Astrocyte (in vitro differentiated cells and primary cell): ENCODE data around the gene CLEC16A. TPM values are rescaled to one million over a fixed set of nuclear protein-coding genes. Genes with fewer than 3 reads are reported as not detected.

ENCODE experiments used
- DNase-seq: peaks from one replicate; pipeline ENCODE4 v3.0.0-alpha.2; 2010; ENCODE audit warnings: low read depth
- FAIRE-seq: peaks from 2 replicates; lab custom pipeline; 2011; peaks lifted over from hg19 to GRCh38; lab: Jason Lieb, UNC
- H2AFZ ChIP-seq: 2 replicates; pipeline ENCODE4 v1.6.0; 2012; ENCODE audit warnings: low read depth, low read length, inconsistent platforms
- H3K27ac ChIP-seq: 2 replicates; pipeline ENCODE4 v1.5.1; 2011; ENCODE audit warnings: low read depth, low read length, inconsistent platforms
- H3K27me3 ChIP-seq: 2 replicates; pipeline ENCODE4 v1.6.0; 2011; ENCODE audit warnings: low read length, inconsistent platforms; ENCODE audit not compliant: insufficient read depth
- H3K36me3 ChIP-seq: 2 replicates; pipeline ENCODE4 v1.5.1; 2011; ENCODE audit warnings: low read length, inconsistent platforms; ENCODE audit not compliant: insufficient read depth
- H3K4me1 ChIP-seq: 2 replicates; pipeline ENCODE4 v1.5.1; 2011; ENCODE audit warnings: low read length, inconsistent platforms; ENCODE audit not compliant: insufficient read depth
- H3K4me2 ChIP-seq: 2 replicates; pipeline ENCODE4 v1.6.0; 2012; ENCODE audit warnings: low read length, inconsistent platforms
- H3K4me3 ChIP-seq: 2 replicates; pipeline ENCODE4 v1.5.1; 2011; ENCODE audit warnings: low read depth, mild to moderate bottlenecking, low read length, inconsistent platforms; ENCODE audit not compliant: insufficient read depth
- H3K79me2 ChIP-seq: 2 replicates; pipeline ENCODE4 v1.6.0; 2012; ENCODE audit warnings: mild to moderate bottlenecking, low read length, inconsistent platforms; ENCODE audit not compliant: insufficient read depth
- H3K9ac ChIP-seq: 2 replicates; pipeline ENCODE4 v1.6.0; 2012; ENCODE audit warnings: mild to moderate bottlenecking, low read length, inconsistent platforms
- H3K9me3 ChIP-seq: 2 replicates; pipeline ENCODE4 v1.5.1; 2012; ENCODE audit warnings: low read depth, mild to moderate bottlenecking, low read length, inconsistent platforms; ENCODE audit not compliant: insufficient read depth
- H4K20me1 ChIP-seq: 2 replicates; pipeline ENCODE4 v1.6.0; 2012; ENCODE audit warnings: low read length, inconsistent platforms; ENCODE audit not compliant: insufficient read depth
- H3K27ac Mint-ChIP-seq: one replicate; pipeline ENCODE4 v1.8.0; 2021; ENCODE audit warnings: mild to moderate bottlenecking, mixed read lengths; ENCODE audit not compliant: unreplicated experiment
- H3K27me3 Mint-ChIP-seq: one replicate; pipeline ENCODE4 v1.8.0; 2021; ENCODE audit warnings: low read depth, mixed read lengths; ENCODE audit not compliant: unreplicated experiment
- H3K36me3 Mint-ChIP-seq: one replicate; pipeline ENCODE4 v1.8.0; 2021; ENCODE audit warnings: low read depth, mixed read lengths; ENCODE audit not compliant: unreplicated experiment
- H3K4me1 Mint-ChIP-seq: one replicate; pipeline ENCODE4 v1.8.0; 2021; ENCODE audit warnings: low read depth, mixed read lengths; ENCODE audit not compliant: unreplicated experiment
- H3K4me3 Mint-ChIP-seq: one replicate; pipeline ENCODE4 v1.8.0; 2021; ENCODE audit warnings: mild to moderate bottlenecking, moderate library complexity, mixed read lengths; ENCODE audit not compliant: unreplicated experiment
- H3K9me3 Mint-ChIP-seq: one replicate; pipeline ENCODE4 v1.8.0; 2021; ENCODE audit warnings: mild to moderate bottlenecking, mixed read lengths; ENCODE audit not compliant: unreplicated experiment
- EZH2 ChIP-seq: IDR thresholded peaks from 2 replicates; pipeline ENCODE4 v1.6.1; 2012; ENCODE audit warnings: mild to moderate bottlenecking, low read length, inconsistent platforms; ENCODE audit not compliant: insufficient read depth
- total RNA-seq: library from RNA; stranded (reverse); gene quantifications from 2 replicates; pipeline ENCODE4 v1.2.1, GENCODE V29; 2021
- TF ChIP-seq, protein P1 (sequence below): IDR thresholded peaks from 2 replicates; pipeline ENCODE4 v1.5.1; 2011; ENCODE audit warnings: low read depth, mild to moderate bottlenecking, inconsistent platforms, low read length, moderate library complexity; ENCODE audit not compliant: insufficient read depth

CLEC16A gene
- total RNA-seq, 1 donor from 2014 or later = 31.7 TPM

DNA sequence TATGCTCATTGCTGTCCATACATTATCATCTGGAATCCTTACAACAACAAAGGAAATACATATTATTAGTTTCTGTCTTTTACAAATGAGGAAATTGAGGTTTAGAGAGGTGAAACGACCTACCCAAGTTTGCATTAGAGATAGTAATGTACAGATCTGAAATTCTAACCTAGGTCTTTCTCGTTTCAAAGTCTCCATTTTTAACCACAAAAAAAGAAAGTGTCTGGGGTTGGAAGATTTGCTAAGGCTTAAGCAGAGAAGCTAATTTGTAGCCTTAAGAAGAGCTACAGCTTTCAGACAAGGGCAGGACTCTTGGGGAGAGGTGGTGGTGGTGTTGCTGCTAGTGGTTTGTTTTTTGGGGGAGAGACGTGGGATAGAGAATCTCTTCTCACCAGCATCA is 48.2 kb upstream of the CLEC16A start:
- Histone ChIP-seq H3K79me2 (no peaks in the 10 kb centered on the region), H3K9ac (no peak overlapping the region), H3K36me3 (no peaks in the 10 kb centered on the region), H2AFZ (no peak overlapping the region), H3K9me3 (no peaks in the 10 kb centered on the region), H3K27me3 (peaks cover 5% of the 10 kb centered on the region), H3K4me2 (no peak overlapping the region), H3K27ac (no peak overlapping the region), H3K4me3 (no peak overlapping the region), H3K4me1 (no peaks in the 10 kb centered on the region), H4K20me1 (no peaks in the 10 kb centered on the region)
- Mint-ChIP-seq H3K4me3 (no peak overlapping the region), H3K4me1 (no peaks in the 10 kb centered on the region), H3K27ac (no peak overlapping the region), H3K27me3 (peaks cover 73% of the 10 kb centered on the region), H3K9me3 (no peaks in the 10 kb centered on the region), H3K36me3 (no peaks in the 10 kb centered on the region)
- no peak for FAIRE-seq
- DNase-seq = no peak
- TF ChIP-seq, protein P1, sequence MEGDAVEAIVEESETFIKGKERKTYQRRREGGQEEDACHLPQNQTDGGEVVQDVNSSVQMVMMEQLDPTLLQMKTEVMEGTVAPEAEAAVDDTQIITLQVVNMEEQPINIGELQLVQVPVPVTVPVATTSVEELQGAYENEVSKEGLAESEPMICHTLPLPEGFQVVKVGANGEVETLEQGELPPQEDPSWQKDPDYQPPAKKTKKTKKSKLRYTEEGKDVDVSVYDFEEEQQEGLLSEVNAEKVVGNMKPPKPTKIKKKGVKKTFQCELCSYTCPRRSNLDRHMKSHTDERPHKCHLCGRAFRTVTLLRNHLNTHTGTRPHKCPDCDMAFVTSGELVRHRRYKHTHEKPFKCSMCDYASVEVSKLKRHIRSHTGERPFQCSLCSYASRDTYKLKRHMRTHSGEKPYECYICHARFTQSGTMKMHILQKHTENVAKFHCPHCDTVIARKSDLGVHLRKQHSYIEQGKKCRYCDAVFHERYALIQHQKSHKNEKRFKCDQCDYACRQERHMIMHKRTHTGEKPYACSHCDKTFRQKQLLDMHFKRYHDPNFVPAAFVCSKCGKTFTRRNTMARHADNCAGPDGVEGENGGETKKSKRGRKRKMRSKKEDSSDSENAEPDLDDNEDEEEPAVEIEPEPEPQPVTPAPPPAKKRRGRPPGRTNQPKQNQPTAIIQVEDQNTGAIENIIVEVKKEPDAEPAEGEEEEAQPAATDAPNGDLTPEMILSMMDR = no peak
- no peak for TF ChIP-seq EZH2

- peaks cover 5% of the 10 kb centered on the region for H3K27me3 ChIP-seq
- H3K79me2 ChIP-seq = no peaks in the 10 kb centered on the region
- H3K9me3 Mint-ChIP-seq = peaks cover 2% of the 10 kb centered on the region
- no peak for FAIRE-seq
- H3K4me3 Mint-ChIP-seq = no peak overlapping the region
- no peaks in the 10 kb centered on the region for H3K9me3 ChIP-seq
- no peaks in the 10 kb centered on the region for H4K20me1 ChIP-seq
- H3K9ac ChIP-seq = no peak overlapping the region
- no peaks in the 10 kb centered on the region for H3K4me1 ChIP-seq
- no peak for TF ChIP-seq EZH2
- TF ChIP-seq, protein P1 = no peak
- H3K4me3 ChIP-seq = no peak overlapping the region
- peaks cover 76% of the 10 kb centered on the region for H3K27me3 Mint-ChIP-seq
- H3K27ac Mint-ChIP-seq = no peak overlapping the region
- no peak overlapping the region for H3K4me2 ChIP-seq
- no peaks in the 10 kb centered on the region for H3K36me3 ChIP-seq
- H2AFZ ChIP-seq = no peak overlapping the region
- H3K4me1 Mint-ChIP-seq = no peaks in the 10 kb centered on the region
- H3K27ac ChIP-seq = no peak overlapping the region
- DNase-seq = no peak
- no peaks in the 10 kb centered on the region for H3K36me3 Mint-ChIP-seq
Measured at GRCh38 chr16:10896723-10897122, 47.6 kb upstream of the CLEC16A start.

DNA sequence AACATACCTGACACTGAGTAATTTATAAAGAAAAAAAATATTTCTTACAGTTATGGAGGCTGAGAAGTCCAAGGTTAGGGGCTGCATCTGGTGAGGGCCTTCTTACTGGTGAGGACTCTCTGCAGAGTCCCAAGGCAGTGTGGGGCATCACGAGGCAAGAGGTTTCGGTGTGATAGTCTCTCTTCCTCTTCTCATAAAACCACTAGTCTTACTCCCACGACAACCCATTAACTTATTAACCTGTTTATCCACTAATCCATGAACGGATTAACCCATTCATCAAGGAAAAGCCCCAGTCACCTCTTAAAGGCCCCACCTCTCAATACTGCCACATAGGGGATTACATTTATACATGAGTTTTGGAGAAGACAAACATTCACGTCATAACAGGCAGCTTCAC is 47.2 kb upstream of the CLEC16A start:
- DNase-seq = no peak
- H3K9ac ChIP-seq = no peak overlapping the region
- no peaks in the 10 kb centered on the region for H3K36me3 ChIP-seq
- peaks cover 5% of the 10 kb centered on the region for H3K27me3 ChIP-seq
- TF ChIP-seq, protein P1 = no peak
- TF ChIP-seq EZH2 = no peak
- no peaks in the 10 kb centered on the region for H3K4me1 ChIP-seq
- no peak overlapping the region for H3K4me3 ChIP-seq
- no peak overlapping the region for H3K4me3 Mint-ChIP-seq
- no peak overlapping the region for H3K27ac ChIP-seq
- H2AFZ ChIP-seq = no peak overlapping the region
- H3K27me3 Mint-ChIP-seq = peaks cover 75% of the 10 kb centered on the region
- FAIRE-seq = no peak
- H3K4me1 Mint-ChIP-seq = no peaks in the 10 kb centered on the region
- no peak overlapping the region for H3K4me2 ChIP-seq
- H3K9me3 ChIP-seq = no peaks in the 10 kb centered on the region
- no peaks in the 10 kb centered on the region for H3K79me2 ChIP-seq
- no peaks in the 10 kb centered on the region for H4K20me1 ChIP-seq
- H3K9me3 Mint-ChIP-seq = peaks cover 3% of the 10 kb centered on the region
- no peak overlapping the region for H3K27ac Mint-ChIP-seq
- no peaks in the 10 kb centered on the region for H3K36me3 Mint-ChIP-seq
